Activated CD4-positive, alpha-beta T cell treated with anti-CD3 and anti-CD28 coated beads, Interleukin-2, amount 10 ng/mL, durations not matched to agents 24 days and 14 days (primary cell): Measurements from ENCODE around the gene CYTH4. TPM values are rescaled to one million over a fixed set of nuclear protein-coding genes. Genes with fewer than 3 reads are reported as not detected.
A peak's percentile ranks its signal among the peaks of the same experiment; 100 is the strongest.

Experiments used
- DNase-seq: peaks from one replicate; pipeline ENCODE4 v3.0.0; 2022
- H3K27ac Mint-ChIP-seq: one replicate; pipeline ENCODE4 v1.8.0; 2022; ENCODE audit warnings: mild to moderate bottlenecking, mixed read lengths
- H3K27me3 Mint-ChIP-seq: one replicate; pipeline ENCODE4 v1.8.0; 2022; ENCODE audit warnings: mixed read lengths
- H3K36me3 Mint-ChIP-seq: one replicate; pipeline ENCODE4 v1.8.0; 2022; ENCODE audit warnings: low read depth, mild to moderate bottlenecking, mixed read lengths
- H3K4me1 Mint-ChIP-seq: one replicate; pipeline ENCODE4 v1.8.0; 2021; ENCODE audit warnings: mixed read lengths
- H3K4me3 Mint-ChIP-seq: one replicate; pipeline ENCODE4 v1.8.0; 2022; ENCODE audit warnings: mild to moderate bottlenecking, moderate library complexity, mixed read lengths
- H3K9me3 Mint-ChIP-seq: one replicate; pipeline ENCODE4 v1.8.0; 2021; ENCODE audit warnings: mixed read lengths
- intact Hi-C: fragments of 100-400 bp; cut with micrococcal nuclease; formaldehyde crosslinking; loops from one replicate; pipeline ENCODE4 v1.15.1; 2023
- total RNA-seq: library from RNA; stranded (reverse); gene quantifications from 2 replicates; pipeline ENCODE4 v1.2.3, GENCODE V29; 2022

The CYTH4 gene
- total RNA-seq, 1 donor from 2014 or later = 44.9 TPM

GRCh38 chr22:37269936-37270678 lies 12.2 kb upstream of the CYTH4 start:
- H3K36me3 Mint-ChIP-seq = no peaks in the 10 kb centered on the region
- DNase-seq = no peak
- intact Hi-C loops = loop anchor here (5.0 kb wide), 1 partner anchor 38 kb away; no protein-coding TSS in a partner anchor
- H3K4me1 Mint-ChIP-seq = peaks cover 48% of the 10 kb centered on the region
- no peaks in the 10 kb centered on the region for H3K27me3 Mint-ChIP-seq
- H3K4me3 Mint-ChIP-seq = no peak overlapping the region
- no peaks in the 10 kb centered on the region for H3K9me3 Mint-ChIP-seq
- H3K27ac Mint-ChIP-seq = no peak overlapping the region

- H3K27me3 Mint-ChIP-seq = no peaks in the 10 kb centered on the region
- no peaks in the 10 kb centered on the region for H3K9me3 Mint-ChIP-seq
- peaks cover 53% of the 10 kb centered on the region for H3K4me1 Mint-ChIP-seq
- H3K36me3 Mint-ChIP-seq = no peaks in the 10 kb centered on the region
- intact Hi-C loops = loop anchor here (5.0 kb wide), 1 partner anchor 39 kb away; no protein-coding TSS in a partner anchor
- H3K4me3 Mint-ChIP-seq = no peak overlapping the region
- DNase-seq = no peak
- no peak overlapping the region for H3K27ac Mint-ChIP-seq
Measured at GRCh38 chr22:37270928-37271650, 11.2 kb upstream of the CYTH4 start.

GRCh38 chr22:37273126-37273845 lies 9.0 kb upstream of the CYTH4 start:
- Mint-ChIP-seq H3K9me3 (no peaks in the 10 kb centered on the region), H3K4me3 (peak overlapping the region; percentile 34), H3K27ac (peak overlapping the region; percentile 77), H3K4me1 (peaks cover 52% of the 10 kb centered on the region), H3K27me3 (no peaks in the 10 kb centered on the region), H3K36me3 (peaks cover 2% of the 10 kb centered on the region)
- intact Hi-C loops = loop anchor here (1.0 to 5.0 kb wide), 2 partner anchors 9 to 41 kb away; partner anchors contain the start of gene CYTH4
- peak; percentile 72 for DNase-seq

GRCh38 chr22:37273846-37274225 lies 8.5 kb upstream of the CYTH4 start:
- no peaks in the 10 kb centered on the region for H3K27me3 Mint-ChIP-seq
- H3K27ac Mint-ChIP-seq = peak overlapping the region; percentile 77
- peak overlapping the region; percentile 34 for H3K4me3 Mint-ChIP-seq
- peaks cover 2% of the 10 kb centered on the region for H3K36me3 Mint-ChIP-seq
- DNase-seq = no peak
- no peaks in the 10 kb centered on the region for H3K9me3 Mint-ChIP-seq
- H3K4me1 Mint-ChIP-seq = peaks cover 54% of the 10 kb centered on the region
- intact Hi-C loops = loop anchor here (1.0 to 5.0 kb wide), 2 partner anchors 8 to 42 kb away; partner anchors contain the start of gene CYTH4

- Mint-ChIP-seq H3K4me1 (peaks cover 53% of the 10 kb centered on the region), H3K9me3 (no peaks in the 10 kb centered on the region), H3K36me3 (peaks cover 2% of the 10 kb centered on the region), H3K27ac (peak overlapping the region; percentile 37), H3K4me3 (no peak overlapping the region), H3K27me3 (no peaks in the 10 kb centered on the region)
- intact Hi-C loops = loop anchor here (5.0 kb wide), 1 partner anchor 42 kb away; no protein-coding TSS in a partner anchor
- no peak for DNase-seq
Measured at GRCh38 chr22:37274380-37274862, 7.9 kb upstream of the CYTH4 start.

- H3K36me3 Mint-ChIP-seq = peaks cover 2% of the 10 kb centered on the region
- DNase-seq = no peak
- intact Hi-C loops = no loop called here
- no peaks in the 10 kb centered on the region for H3K9me3 Mint-ChIP-seq
- no peaks in the 10 kb centered on the region for H3K27me3 Mint-ChIP-seq
- peak overlapping the region; percentile 68 for H3K27ac Mint-ChIP-seq
- H3K4me1 Mint-ChIP-seq = peaks cover 51% of the 10 kb centered on the region
- no peak overlapping the region for H3K4me3 Mint-ChIP-seq
Measured at GRCh38 chr22:37275134-37275533, 7.2 kb upstream of the CYTH4 start.

GRCh38 chr22:37275622-37276021 lies 6.7 kb upstream of the CYTH4 start:
- Mint-ChIP-seq H3K27ac (peak overlapping the region; percentile 68), H3K4me1 (peaks cover 51% of the 10 kb centered on the region), H3K4me3 (peak overlapping the region; percentile 9), H3K9me3 (no peaks in the 10 kb centered on the region), H3K27me3 (no peaks in the 10 kb centered on the region), H3K36me3 (peaks cover 2% of the 10 kb centered on the region)
- intact Hi-C loops = no loop called here
- peak; percentile 85 for DNase-seq

- H3K36me3 Mint-ChIP-seq = peaks cover 3% of the 10 kb centered on the region
- peak overlapping the region; percentile 52 for H3K27ac Mint-ChIP-seq
- intact Hi-C loops = no loop called here
- no peak for DNase-seq
- H3K4me3 Mint-ChIP-seq = no peak overlapping the region
- H3K9me3 Mint-ChIP-seq = no peaks in the 10 kb centered on the region
- H3K4me1 Mint-ChIP-seq = peaks cover 54% of the 10 kb centered on the region
- H3K27me3 Mint-ChIP-seq = no peaks in the 10 kb centered on the region
Measured at GRCh38 chr22:37276776-37277175, 5.5 kb upstream of the CYTH4 start.

- Mint-ChIP-seq H3K4me1 (peaks cover 60% of the 10 kb centered on the region), H3K9me3 (no peaks in the 10 kb centered on the region), H3K4me3 (no peak overlapping the region), H3K27ac (peak overlapping the region; percentile 8), H3K36me3 (peaks cover 3% of the 10 kb centered on the region), H3K27me3 (no peaks in the 10 kb centered on the region)
- intact Hi-C loops = no loop called here
- DNase-seq = no peak
Measured at GRCh38 chr22:37277384-37277783, 4.9 kb upstream of the CYTH4 start.

- Mint-ChIP-seq H3K36me3 (peaks cover 3% of the 10 kb centered on the region), H3K9me3 (no peaks in the 10 kb centered on the region), H3K4me1 (peaks cover 62% of the 10 kb centered on the region), H3K4me3 (no peak overlapping the region), H3K27ac (no peak overlapping the region), H3K27me3 (no peaks in the 10 kb centered on the region)
- intact Hi-C loops = no loop called here
- DNase-seq = no peak
Measured at GRCh38 chr22:37278261-37278660, 4.0 kb upstream of the CYTH4 start.

GRCh38 chr22:37279331-37280181 lies 2.8 kb upstream of the CYTH4 start:
- H3K4me1 Mint-ChIP-seq = peaks cover 62% of the 10 kb centered on the region
- H3K27me3 Mint-ChIP-seq = no peaks in the 10 kb centered on the region
- H3K27ac Mint-ChIP-seq = no peak overlapping the region
- intact Hi-C loops = no loop called here
- no peak overlapping the region for H3K4me3 Mint-ChIP-seq
- peaks cover 7% of the 10 kb centered on the region for H3K36me3 Mint-ChIP-seq
- DNase-seq = no peak
- no peaks in the 10 kb centered on the region for H3K9me3 Mint-ChIP-seq

GRCh38 chr22:37280718-37281117 lies 1.6 kb upstream of the CYTH4 start:
- no peaks in the 10 kb centered on the region for H3K9me3 Mint-ChIP-seq
- peaks cover 58% of the 10 kb centered on the region for H3K4me1 Mint-ChIP-seq
- H3K36me3 Mint-ChIP-seq = peaks cover 12% of the 10 kb centered on the region
- DNase-seq = no peak
- H3K27ac Mint-ChIP-seq = no peak overlapping the region
- no peaks in the 10 kb centered on the region for H3K27me3 Mint-ChIP-seq
- intact Hi-C loops = no loop called here
- no peak overlapping the region for H3K4me3 Mint-ChIP-seq

GRCh38 chr22:37281195-37281594 lies 1.1 kb upstream of the CYTH4 start:
- H3K9me3 Mint-ChIP-seq = no peaks in the 10 kb centered on the region
- peaks cover 56% of the 10 kb centered on the region for H3K4me1 Mint-ChIP-seq
- H3K36me3 Mint-ChIP-seq = peaks cover 16% of the 10 kb centered on the region
- DNase-seq = no peak
- no peaks in the 10 kb centered on the region for H3K27me3 Mint-ChIP-seq
- peak overlapping the region; percentile 99 for H3K27ac Mint-ChIP-seq
- H3K4me3 Mint-ChIP-seq = no peak overlapping the region
- intact Hi-C loops = no loop called here
